Measurements from ENCODE around the gene SUMO4.

DNA sequence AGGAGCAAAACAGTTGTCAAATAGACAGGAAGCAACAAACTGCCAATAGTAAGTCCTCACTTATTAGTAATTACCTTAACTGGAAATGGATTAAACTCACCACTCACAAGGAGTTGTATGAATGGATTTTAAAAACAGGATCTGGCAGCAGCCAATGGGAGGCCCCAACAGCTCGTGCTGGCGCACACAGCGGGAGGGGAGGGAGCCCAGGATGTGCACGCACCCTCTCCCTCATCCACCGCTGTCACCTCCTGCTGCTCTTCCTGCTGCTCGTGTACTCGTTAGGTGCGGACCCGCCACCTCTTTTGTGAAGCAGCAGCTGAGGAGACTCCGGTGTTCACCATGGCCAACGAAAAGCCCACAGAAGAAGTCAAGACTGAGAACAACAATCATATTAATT lies at the start of gene SUMO4:
- no peak for TF ChIP-seq EZH2 (IDR thresholded peaks at IDR 0.05; ENCODE audit: low read depth)
- TF ChIP-seq, protein P1, sequence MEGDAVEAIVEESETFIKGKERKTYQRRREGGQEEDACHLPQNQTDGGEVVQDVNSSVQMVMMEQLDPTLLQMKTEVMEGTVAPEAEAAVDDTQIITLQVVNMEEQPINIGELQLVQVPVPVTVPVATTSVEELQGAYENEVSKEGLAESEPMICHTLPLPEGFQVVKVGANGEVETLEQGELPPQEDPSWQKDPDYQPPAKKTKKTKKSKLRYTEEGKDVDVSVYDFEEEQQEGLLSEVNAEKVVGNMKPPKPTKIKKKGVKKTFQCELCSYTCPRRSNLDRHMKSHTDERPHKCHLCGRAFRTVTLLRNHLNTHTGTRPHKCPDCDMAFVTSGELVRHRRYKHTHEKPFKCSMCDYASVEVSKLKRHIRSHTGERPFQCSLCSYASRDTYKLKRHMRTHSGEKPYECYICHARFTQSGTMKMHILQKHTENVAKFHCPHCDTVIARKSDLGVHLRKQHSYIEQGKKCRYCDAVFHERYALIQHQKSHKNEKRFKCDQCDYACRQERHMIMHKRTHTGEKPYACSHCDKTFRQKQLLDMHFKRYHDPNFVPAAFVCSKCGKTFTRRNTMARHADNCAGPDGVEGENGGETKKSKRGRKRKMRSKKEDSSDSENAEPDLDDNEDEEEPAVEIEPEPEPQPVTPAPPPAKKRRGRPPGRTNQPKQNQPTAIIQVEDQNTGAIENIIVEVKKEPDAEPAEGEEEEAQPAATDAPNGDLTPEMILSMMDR (conservative IDR thresholded peaks at IDR 0.05) = no peak

All from PC-9 (cell line).